Measurements from ENCODE around the gene SMIM45.

Gene SMIM45

DNA sequence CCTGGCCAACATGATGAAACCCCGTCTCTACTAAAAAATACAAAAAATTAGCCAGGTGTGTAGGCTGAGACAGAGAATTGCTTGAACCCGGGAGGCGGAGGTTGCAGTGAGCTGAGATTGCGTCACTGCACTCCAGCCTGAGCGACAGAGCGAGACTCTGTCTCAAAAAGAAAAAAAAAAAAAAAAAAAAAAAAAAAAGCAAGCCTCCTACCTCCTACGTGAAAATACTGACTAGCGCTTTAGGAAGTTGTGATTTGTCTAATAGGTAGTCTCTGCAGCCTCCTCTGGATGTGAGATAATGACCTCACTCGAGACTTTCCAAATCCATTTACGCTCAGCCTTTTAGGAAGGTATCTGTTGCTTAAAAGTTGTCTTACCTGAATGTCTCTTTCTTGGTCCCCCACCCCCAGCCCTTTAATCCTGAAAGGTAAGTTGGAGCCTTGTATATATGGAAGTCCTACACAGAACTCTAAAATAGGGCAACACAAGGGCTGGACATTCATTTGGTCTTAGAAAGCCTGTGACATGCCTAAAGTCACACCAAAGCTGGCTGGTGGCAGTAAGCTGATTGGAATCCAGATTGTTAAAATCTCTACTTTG lies 22.8 kb downstream of the SMIM45 start:
- Histone ChIP-seq H3K9me3 (replicated peaks; ENCODE audit: control insufficient read depth, insufficient read depth, low read length) (no peaks in the 10 kb centered on the region), H3K79me2 (ENCODE audit: control insufficient read depth, insufficient read depth, low read length) (no peaks in the 10 kb centered on the region), H4K20me1 (ENCODE audit: control insufficient read depth, insufficient read depth) (no peaks in the 10 kb centered on the region), H3K27ac (ENCODE audit: control insufficient read depth, insufficient read depth) (no peak overlapping the region), H3K4me3 (no peak overlapping the region), H3K9ac (ENCODE audit: control insufficient read depth, insufficient read depth, low read length) (no peak overlapping the region), H3K27me3 (replicated peaks in 1 of 2; ENCODE audit: control insufficient read depth in 2 of 2, insufficient read depth in 2 of 2, low read length in 1 of 2) (peaks cover 5 to 12% of the 10 kb centered on the region in 2 experiments), H3K4me1 (ENCODE audit: control insufficient read depth, insufficient read depth, low read length) (peaks cover 7% of the 10 kb centered on the region), H2AFZ (ENCODE audit: control insufficient read depth, low read depth, low read length) (no peak overlapping the region), H3K4me2 (ENCODE audit: control insufficient read depth, insufficient read depth) (no peak overlapping the region), H3K36me3 (ENCODE audit: control insufficient read depth in 2 of 2, insufficient read depth in 2 of 2, low read length in 1 of 2) (no peaks in the 10 kb centered on the region)
- RAD21 ChIA-PET (ENCODE audit: unreplicated experiment): no interaction called here
- DNase-seq (ENCODE audit: low read depth, low spot score) (no peak), FAIRE-seq (no peak), ATAC-seq (peak; percentile 43)
- no TSS peak for BruUV-seq (replicated peaks)
- WGBS (ENCODE audit: insufficient coverage, insufficient replicate concordance, low lambda C conversion rate, missing lambda C conversion rate): 1% methylated on average over 10 of the region's 10 CpGs
- intact Hi-C loops (cut with micrococcal nuclease; ENCODE audit: unreplicated experiment) (no loop called here), in situ Hi-C loops (cut with MboI) (no loop called here)
- POLR2A ChIA-PET: interaction anchor here (0.6 kb wide), 2 partner anchors 73 to 115 kb away, joined by 3 read pairs; no protein-coding TSS in a partner anchor
- SMC1A ChIA-PET (ENCODE audit: uncharacterized antibody, unreplicated experiment): no interaction called here
- CTCF ChIA-PET: interaction anchor here (0.6 kb wide), 1 partner anchor 244 kb away, joined by 3 read pairs; no protein-coding TSS in a partner anchor
- TF ChIP-seq DPF2 (IDR thresholded peaks at IDR 0.05) (no peak), POLR2AphosphoS5 (IDR thresholded peaks at IDR 0.05; ENCODE audit: low read length) (no peak), EED (IDR thresholded peaks at IDR 0.05; ENCODE audit: low read depth) (no peak), CBX3 (IDR thresholded peaks at IDR 0.05; ENCODE audit: borderline replicate concordance, low read depth) (no peak), MYB (IDR thresholded peaks at IDR 0.05; ENCODE audit: borderline replicate concordance, low read depth, low read length) (no peak), ZBED1 (IDR thresholded peaks at IDR 0.05; ENCODE audit: borderline replicate concordance) (no peak), RAD51 (IDR thresholded peaks at IDR 0.05) (no peak), SMC3 (IDR thresholded peaks at IDR 0.05; ENCODE audit: borderline replicate concordance, low read length) (no peak), ATF7 (IDR thresholded peaks at IDR 0.05; ENCODE audit: low read depth) (peak; percentile 75)
- TF ChIP-seq, protein P1, sequence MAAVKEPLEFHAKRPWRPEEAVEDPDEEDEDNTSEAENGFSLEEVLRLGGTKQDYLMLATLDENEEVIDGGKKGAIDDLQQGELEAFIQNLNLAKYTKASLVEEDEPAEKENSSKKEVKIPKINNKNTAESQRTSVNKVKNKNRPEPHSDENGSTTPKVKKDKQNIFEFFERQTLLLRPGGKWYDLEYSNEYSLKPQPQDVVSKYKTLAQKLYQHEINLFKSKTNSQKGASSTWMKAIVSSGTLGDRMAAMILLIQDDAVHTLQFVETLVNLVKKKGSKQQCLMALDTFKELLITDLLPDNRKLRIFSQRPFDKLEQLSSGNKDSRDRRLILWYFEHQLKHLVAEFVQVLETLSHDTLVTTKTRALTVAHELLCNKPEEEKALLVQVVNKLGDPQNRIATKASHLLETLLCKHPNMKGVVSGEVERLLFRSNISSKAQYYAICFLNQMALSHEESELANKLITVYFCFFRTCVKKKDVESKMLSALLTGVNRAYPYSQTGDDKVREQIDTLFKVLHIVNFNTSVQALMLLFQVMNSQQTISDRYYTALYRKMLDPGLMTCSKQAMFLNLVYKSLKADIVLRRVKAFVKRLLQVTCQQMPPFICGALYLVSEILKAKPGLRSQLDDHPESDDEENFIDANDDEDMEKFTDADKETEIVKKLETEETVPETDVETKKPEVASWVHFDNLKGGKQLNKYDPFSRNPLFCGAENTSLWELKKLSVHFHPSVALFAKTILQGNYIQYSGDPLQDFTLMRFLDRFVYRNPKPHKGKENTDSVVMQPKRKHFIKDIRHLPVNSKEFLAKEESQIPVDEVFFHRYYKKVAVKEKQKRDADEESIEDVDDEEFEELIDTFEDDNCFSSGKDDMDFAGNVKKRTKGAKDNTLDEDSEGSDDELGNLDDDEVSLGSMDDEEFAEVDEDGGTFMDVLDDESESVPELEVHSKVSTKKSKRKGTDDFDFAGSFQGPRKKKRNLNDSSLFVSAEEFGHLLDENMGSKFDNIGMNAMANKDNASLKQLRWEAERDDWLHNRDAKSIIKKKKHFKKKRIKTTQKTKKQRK (IDR thresholded peaks at IDR 0.05; ENCODE audit: low read depth, low read length): no peak
- TF ChIP-seq, protein P2, sequence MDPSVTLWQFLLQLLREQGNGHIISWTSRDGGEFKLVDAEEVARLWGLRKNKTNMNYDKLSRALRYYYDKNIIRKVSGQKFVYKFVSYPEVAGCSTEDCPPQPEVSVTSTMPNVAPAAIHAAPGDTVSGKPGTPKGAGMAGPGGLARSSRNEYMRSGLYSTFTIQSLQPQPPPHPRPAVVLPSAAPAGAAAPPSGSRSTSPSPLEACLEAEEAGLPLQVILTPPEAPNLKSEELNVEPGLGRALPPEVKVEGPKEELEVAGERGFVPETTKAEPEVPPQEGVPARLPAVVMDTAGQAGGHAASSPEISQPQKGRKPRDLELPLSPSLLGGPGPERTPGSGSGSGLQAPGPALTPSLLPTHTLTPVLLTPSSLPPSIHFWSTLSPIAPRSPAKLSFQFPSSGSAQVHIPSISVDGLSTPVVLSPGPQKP (IDR thresholded peaks at IDR 0.05; ENCODE audit: low read depth, low read length): no peak
- TF ChIP-seq, protein P3, sequence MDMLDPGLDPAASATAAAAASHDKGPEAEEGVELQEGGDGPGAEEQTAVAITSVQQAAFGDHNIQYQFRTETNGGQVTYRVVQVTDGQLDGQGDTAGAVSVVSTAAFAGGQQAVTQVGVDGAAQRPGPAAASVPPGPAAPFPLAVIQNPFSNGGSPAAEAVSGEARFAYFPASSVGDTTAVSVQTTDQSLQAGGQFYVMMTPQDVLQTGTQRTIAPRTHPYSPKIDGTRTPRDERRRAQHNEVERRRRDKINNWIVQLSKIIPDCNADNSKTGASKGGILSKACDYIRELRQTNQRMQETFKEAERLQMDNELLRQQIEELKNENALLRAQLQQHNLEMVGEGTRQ (IDR thresholded peaks at IDR 0.05; ENCODE audit: borderline replicate concordance, low read depth, low read length): no peak
- TF ChIP-seq, protein P4, sequence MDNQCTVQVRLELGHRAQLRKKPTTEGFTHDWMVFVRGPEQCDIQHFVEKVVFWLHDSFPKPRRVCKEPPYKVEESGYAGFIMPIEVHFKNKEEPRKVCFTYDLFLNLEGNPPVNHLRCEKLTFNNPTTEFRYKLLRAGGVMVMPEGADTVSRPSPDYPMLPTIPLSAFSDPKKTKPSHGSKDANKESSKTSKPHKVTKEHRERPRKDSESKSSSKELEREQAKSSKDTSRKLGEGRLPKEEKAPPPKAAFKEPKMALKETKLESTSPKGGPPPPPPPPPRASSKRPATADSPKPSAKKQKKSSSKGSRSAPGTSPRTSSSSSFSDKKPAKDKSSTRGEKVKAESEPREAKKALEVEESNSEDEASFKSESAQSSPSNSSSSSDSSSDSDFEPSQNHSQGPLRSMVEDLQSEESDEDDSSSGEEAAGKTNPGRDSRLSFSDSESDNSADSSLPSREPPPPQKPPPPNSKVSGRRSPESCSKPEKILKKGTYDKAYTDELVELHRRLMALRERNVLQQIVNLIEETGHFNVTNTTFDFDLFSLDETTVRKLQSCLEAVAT (IDR thresholded peaks at IDR 0.05): no peak
- TF ChIP-seq, protein P5, sequence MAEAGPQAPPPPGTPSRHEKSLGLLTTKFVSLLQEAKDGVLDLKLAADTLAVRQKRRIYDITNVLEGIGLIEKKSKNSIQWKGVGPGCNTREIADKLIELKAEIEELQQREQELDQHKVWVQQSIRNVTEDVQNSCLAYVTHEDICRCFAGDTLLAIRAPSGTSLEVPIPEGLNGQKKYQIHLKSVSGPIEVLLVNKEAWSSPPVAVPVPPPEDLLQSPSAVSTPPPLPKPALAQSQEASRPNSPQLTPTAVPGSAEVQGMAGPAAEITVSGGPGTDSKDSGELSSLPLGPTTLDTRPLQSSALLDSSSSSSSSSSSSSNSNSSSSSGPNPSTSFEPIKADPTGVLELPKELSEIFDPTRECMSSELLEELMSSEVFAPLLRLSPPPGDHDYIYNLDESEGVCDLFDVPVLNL (IDR thresholded peaks at IDR 0.05; ENCODE audit: low read depth, low read length): no peak
